Measurements from ENCODE around the gene CNTNAP2. TPM values are rescaled to one million over a fixed set of nuclear protein-coding genes. Genes with fewer than 3 reads are reported as not detected.

CNTNAP2 gene
- total RNA-seq, 2 donors from 2014 or later = 171 to 228 TPM

DNA sequence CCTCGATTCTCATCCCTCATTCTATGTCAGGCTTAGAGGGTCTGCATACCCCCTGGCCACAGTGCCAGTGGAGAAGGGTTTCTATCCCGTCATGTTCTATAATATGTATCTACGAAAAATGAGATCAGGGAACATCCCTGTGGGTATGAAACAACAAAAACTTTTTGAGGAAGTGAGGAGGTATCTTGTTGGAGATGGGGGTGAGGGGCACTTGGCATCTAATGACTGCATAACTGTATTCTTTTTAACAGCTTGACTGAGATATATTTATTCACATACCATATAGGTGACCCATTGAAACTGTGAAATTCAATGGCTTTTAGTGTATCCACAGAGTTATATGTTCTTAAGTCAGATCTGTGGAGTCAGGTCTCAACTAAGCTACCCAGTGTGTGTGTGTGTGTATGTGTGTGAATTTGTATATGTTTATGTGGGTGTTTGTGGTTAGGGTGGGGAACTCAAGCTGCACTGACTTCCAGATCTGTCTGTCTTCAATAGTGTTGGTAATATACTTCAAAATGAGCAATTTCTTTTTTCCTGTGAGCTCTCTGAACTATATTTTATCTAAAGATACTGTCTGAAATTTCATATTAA lies 528.9 kb downstream of the CNTNAP2 start:
- H3K36me3 ChIP-seq (ENCODE audit: control insufficient read depth, insufficient read depth, low read length) = no peaks in the 10 kb centered on the region
- WGBS, 2 experiments (ENCODE audit: insufficient coverage in 1 of 2, insufficient read length in 1 of 2) = 87 to 92% methylated on average over 2 of the region's 3 CpGs
- no peaks in the 10 kb centered on the region for H3K9me3 ChIP-seq (ENCODE audit: control insufficient read depth, low read length)
- no peak overlapping the region for H3K4me3 ChIP-seq (ENCODE audit: low read length)
- DNase-seq = no peak
- Mint-ChIP-seq H3K36me3 (ENCODE audit: low read depth) (no peaks in the 10 kb centered on the region), H3K4me1 (no peaks in the 10 kb centered on the region), H3K4me3 (no peak overlapping the region), H3K27me3 (ENCODE audit: insufficient read depth) (no peaks in the 10 kb centered on the region), H3K9me3 (peaks cover 2% of the 10 kb centered on the region), H3K27ac (no peak overlapping the region)
- H3K27ac ChIP-seq (ENCODE audit: low read depth, low read length) = no peak overlapping the region
- no peaks in the 10 kb centered on the region for H3K27me3 ChIP-seq (ENCODE audit: control insufficient read depth, insufficient read depth, low read length, poor library complexity, severe bottlenecking)
- no peak overlapping the region for H3K9ac ChIP-seq (ENCODE audit: extremely low read depth, low read length, poor library complexity, severe bottlenecking)
- no peaks in the 10 kb centered on the region for H3K4me1 ChIP-seq (ENCODE audit: control insufficient read depth, insufficient read depth, low read length)
- TF ChIP-seq, protein P1, sequence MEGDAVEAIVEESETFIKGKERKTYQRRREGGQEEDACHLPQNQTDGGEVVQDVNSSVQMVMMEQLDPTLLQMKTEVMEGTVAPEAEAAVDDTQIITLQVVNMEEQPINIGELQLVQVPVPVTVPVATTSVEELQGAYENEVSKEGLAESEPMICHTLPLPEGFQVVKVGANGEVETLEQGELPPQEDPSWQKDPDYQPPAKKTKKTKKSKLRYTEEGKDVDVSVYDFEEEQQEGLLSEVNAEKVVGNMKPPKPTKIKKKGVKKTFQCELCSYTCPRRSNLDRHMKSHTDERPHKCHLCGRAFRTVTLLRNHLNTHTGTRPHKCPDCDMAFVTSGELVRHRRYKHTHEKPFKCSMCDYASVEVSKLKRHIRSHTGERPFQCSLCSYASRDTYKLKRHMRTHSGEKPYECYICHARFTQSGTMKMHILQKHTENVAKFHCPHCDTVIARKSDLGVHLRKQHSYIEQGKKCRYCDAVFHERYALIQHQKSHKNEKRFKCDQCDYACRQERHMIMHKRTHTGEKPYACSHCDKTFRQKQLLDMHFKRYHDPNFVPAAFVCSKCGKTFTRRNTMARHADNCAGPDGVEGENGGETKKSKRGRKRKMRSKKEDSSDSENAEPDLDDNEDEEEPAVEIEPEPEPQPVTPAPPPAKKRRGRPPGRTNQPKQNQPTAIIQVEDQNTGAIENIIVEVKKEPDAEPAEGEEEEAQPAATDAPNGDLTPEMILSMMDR (conservative IDR thresholded peaks at IDR 0.05) = no peak

GRCh38 chr7:146647445-146647844 lies 530.8 kb downstream of the CNTNAP2 start:
- no peaks in the 10 kb centered on the region for H3K27me3 Mint-ChIP-seq (ENCODE audit: insufficient read depth)
- Histone ChIP-seq H3K27me3 (ENCODE audit: control insufficient read depth, insufficient read depth, low read length, poor library complexity, severe bottlenecking) (no peaks in the 10 kb centered on the region), H3K9me3 (ENCODE audit: control insufficient read depth, low read length) (no peaks in the 10 kb centered on the region), H3K36me3 (ENCODE audit: control insufficient read depth, insufficient read depth, low read length) (no peaks in the 10 kb centered on the region), H3K9ac (ENCODE audit: extremely low read depth, low read length, poor library complexity, severe bottlenecking) (no peak overlapping the region), H3K27ac (ENCODE audit: low read depth, low read length) (no peak overlapping the region), H3K4me3 (ENCODE audit: low read length) (no peak overlapping the region), H3K4me1 (ENCODE audit: control insufficient read depth, insufficient read depth, low read length) (no peaks in the 10 kb centered on the region)
- no peaks in the 10 kb centered on the region for H3K36me3 Mint-ChIP-seq (ENCODE audit: low read depth)
- DNase-seq = no peak
- no peak overlapping the region for H3K4me3 Mint-ChIP-seq
- H3K9me3 Mint-ChIP-seq = peaks cover 2% of the 10 kb centered on the region
- no peaks in the 10 kb centered on the region for H3K4me1 Mint-ChIP-seq
- no peak overlapping the region for H3K27ac Mint-ChIP-seq
- 90 to 91% methylated on average over 2 of the region's 2 CpGs for WGBS, 2 experiments (ENCODE audit: insufficient coverage in 1 of 2, insufficient read length in 1 of 2)
- TF ChIP-seq, protein P1 (conservative IDR thresholded peaks at IDR 0.05) = no peak

DNA sequence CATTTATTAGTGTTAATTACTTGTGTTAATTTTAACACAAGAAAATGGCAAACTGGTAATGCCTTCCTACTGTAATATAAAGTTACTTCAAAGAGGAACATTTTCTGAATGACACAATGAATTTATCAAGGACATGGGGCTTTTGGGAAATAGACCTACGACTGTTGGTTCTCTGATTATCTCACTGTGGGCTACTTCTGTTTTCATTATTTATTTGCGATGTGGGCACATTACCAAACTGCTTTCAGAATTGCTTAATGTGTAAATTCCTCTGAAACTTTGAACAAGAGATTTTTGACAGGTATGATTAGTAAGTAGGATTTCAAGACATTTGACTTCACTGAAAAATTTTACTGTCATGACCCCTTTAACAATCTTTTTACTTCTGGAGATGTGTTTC lies 535.6 kb downstream of the CNTNAP2 start:
- TF ChIP-seq, protein P1 (conservative IDR thresholded peaks at IDR 0.05) = no peak
- no peak for DNase-seq
- WGBS, 2 experiments (ENCODE audit: insufficient coverage in 1 of 2, insufficient read length in 1 of 2) = 93 to 95% methylated on average over 2 of the region's 2 CpGs
- H3K27ac Mint-ChIP-seq = no peak overlapping the region
- Histone ChIP-seq H3K27ac (ENCODE audit: low read depth, low read length) (no peak overlapping the region), H3K9ac (ENCODE audit: extremely low read depth, low read length, poor library complexity, severe bottlenecking) (no peak overlapping the region), H3K9me3 (ENCODE audit: control insufficient read depth, low read length) (no peaks in the 10 kb centered on the region), H3K4me1 (ENCODE audit: control insufficient read depth, insufficient read depth, low read length) (no peaks in the 10 kb centered on the region), H3K27me3 (ENCODE audit: control insufficient read depth, insufficient read depth, low read length, poor library complexity, severe bottlenecking) (no peaks in the 10 kb centered on the region), H3K36me3 (ENCODE audit: control insufficient read depth, insufficient read depth, low read length) (no peaks in the 10 kb centered on the region), H3K4me3 (ENCODE audit: low read length) (no peak overlapping the region)
- no peaks in the 10 kb centered on the region for H3K27me3 Mint-ChIP-seq (ENCODE audit: insufficient read depth)
- no peaks in the 10 kb centered on the region for H3K9me3 Mint-ChIP-seq
- no peak overlapping the region for H3K4me3 Mint-ChIP-seq
- peaks cover 26% of the 10 kb centered on the region for H3K4me1 Mint-ChIP-seq
- H3K36me3 Mint-ChIP-seq (ENCODE audit: low read depth) = no peaks in the 10 kb centered on the region
